ENCODE measurements around the gene NPR2.
A peak's percentile ranks its signal among the peaks of the same experiment; 100 is the strongest.

The NPR2 gene

DNA sequence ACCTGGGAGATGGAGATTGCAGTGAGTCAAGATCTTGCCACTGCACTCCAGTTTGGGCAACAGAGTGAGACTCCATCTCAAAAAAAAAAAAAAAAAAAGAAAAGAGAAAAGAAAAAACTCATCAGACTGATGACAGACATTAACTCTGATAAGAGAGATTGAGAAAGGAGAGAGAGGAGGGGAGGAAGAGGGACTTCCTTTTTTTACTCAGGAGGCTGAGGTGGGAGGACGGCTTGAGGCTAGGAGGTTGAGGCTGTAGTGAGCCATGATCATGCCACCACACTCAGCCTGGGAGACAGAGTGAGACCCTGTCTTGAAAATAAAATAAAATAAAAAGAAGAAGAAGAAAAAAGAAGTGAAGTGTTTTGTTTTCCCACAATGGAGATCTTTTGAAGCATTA is 27.6 kb upstream of the NPR2 start:
- no peak for DNase-seq (ENCODE audit: low spot score)

DNA sequence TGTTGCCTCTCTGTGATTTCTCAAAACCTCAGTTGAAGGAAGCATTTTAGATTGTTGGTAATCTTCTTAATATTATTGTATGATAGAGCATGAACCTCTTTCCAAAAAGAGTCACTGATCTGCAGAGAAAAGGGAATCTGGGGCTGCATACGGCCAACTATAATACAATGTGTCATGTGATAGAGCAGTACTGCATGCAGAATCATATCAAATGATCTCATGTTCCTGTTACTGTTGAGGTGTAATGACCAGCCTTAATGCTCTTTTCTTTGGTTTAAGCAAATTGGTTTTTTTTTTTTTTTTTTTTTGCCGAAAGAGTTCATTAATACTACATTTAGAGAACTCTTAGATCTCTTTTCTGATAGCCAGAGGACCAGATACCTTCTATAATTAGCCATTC is 24.4 kb upstream of the NPR2 start:
- DNase-seq (ENCODE audit: low spot score), result no peak

DNA sequence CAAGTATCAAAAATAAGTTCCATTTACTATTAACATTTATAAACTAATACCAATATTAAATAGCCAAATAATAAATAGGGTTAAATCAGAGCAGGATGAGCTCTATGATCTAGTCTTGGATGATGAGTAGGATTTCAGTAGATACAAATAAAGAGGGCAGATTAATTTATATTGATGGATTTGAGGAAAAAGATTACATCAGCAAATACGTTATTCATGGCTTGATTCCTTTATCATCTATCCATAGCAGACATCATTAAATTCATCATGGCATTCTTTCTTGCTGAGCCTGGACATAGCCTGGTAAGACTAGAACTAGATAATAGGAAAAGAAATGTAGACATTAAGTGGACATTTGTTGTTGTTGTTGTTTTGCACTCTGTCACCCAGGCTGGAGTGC is 23.9 kb upstream of the NPR2 start:
- DNase-seq (ENCODE audit: low spot score), result no peak

DNA sequence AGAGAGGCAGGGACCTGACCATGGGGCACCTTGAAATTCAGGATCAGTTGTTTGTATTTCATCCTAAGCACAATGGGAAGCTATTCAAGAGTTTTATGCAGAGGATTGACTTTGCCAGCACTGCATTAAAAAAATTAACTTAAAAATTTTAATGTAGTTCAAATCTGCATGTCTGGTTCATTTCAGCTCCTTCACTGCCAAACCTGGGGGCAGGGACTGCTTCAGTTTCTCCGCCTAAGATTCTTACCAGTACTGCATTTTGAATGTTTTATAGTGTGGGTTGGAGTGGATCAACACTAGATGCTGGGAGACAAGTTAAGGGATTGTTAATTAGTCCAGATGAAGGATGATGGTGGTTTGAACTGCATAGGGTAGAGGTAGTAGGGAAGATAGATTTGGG is 21.6 kb upstream of the NPR2 start:
- no peak for DNase-seq (ENCODE audit: low spot score)

DNA sequence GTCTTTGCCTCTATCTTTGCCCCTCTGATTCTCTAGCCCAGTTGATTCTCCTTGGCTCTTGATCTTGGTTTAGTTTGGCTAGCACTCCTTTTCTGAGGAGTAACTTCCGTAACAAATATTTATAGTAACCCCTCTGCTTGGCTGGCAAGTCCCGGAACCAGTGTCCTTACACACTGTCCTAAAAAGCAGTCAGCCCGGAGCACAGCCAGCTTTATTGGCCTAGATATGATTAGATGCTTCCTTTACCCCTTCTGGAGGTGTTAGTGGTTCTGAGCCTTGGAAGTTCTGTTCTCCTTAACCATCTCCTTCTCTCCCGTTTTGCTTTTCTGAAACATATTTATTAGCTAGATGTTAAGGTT is 20.3 kb upstream of the NPR2 start:
- no peak for DNase-seq (ENCODE audit: low spot score)

DNA sequence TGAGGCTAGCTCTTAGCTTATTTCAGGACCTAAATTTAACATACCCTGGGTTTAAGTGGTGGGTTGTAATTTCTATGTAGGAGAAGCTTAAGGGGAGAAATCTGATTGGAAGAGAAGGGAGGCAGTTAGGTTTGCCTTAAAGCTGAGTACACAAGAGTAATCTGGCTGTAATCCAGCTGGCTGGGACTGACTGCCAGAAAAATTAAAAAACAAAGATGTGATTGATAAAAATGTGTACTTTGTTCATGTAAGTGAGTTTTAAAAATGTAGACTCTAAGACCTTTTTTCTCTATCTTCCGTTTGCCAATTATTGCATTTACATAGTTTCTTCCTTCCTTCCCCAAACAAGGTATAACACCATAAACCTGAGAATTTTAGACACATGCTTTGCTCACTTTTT is 19.9 kb upstream of the NPR2 start:
- DNase-seq (ENCODE audit: low spot score), result peak; percentile 26

DNA sequence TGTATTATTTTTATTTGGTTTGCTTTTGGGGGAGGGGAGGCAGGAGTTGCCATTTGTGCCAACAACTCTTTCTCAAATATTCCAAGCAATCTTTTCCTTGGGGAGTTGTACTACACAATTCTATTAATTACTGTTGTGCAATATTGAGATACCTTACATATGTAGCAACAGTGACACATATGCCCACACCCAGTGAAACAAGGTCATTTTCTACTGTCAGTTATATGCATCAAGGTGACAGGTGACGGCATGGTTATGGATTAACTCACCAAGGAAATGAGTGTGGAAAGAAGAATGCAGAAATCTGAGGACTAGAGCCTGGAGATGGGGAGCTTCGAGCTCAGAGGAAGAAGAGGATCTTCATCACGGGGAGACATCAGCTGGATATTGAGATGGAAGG is 19.4 kb upstream of the NPR2 start:
- DNase-seq (ENCODE audit: low spot score), result no peak

DNA sequence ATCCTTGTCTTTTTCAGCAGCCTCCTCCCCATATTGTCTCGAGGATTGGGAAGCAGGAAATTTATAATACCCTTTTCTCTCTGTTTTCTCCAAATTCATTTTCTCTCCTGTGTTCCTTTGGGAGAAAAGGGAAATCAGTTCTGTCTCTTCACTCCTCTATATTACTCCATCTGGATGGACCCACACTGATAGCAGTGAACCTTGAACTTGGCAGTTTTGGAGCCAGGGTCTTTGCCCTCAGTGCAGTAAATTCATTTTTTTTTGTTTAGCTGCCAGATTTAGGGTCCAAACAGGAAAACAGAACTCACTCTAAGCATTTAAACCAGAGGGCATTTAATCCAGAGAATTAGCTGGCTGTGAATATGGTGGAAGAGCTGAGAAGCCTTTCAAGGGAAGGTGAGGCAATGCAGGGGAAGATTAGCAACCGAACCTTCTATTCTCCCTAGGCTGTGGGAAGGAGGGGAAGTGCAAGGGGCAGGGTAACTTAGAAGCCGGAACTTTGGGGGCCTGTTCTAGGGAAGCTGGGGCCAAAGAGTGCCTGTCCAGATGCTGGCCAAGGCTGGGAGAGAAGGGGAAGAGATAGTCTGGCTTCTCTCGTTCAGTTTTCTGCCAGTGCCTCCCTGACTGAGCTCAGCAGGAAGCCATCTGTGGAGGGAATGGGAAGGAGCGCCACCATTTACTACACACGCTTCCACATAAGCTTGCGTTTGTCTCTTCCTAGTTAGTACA is 16.3 kb upstream of the NPR2 start:
- no peak for DNase-seq (ENCODE audit: low spot score)

DNA sequence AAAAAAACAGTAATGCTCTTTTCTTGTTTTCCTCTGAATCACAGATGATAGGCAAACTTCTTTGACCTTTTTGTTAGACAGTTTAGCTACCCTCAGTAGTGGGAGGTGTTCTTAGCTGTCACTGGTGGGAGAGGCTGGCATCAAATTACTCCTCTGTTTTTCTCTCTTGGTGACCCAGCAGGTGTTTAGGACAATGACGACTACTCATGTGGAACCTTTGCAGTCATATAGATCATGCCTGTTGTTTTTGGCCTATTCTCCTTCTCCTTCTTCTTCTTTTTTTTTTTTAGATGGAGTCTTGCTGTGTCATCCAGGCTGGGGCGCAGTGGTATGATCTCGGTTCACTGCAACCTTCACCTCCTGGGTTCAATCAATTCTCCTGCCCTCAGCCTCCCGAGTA is 15.4 kb upstream of the NPR2 start:
- DNase-seq (ENCODE audit: low spot score), result no peak

DNA sequence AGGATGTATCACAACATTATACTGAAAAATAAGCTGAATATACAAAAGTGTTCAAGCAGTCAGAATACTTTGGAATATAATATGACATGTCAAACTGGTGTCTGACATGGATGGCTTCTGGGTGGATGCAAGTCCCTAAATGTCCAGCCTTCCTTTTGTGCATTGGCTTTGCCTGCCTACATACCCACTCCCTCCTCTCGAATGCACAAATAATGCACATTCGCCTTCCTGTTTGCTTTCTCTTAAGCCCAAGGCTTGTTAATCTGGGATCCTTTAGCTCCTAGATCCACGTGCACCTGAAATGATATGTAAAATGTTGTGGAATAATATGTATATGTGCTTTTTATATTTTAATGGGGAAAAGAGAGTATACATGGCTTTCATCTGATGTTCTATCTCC is 12.9 kb upstream of the NPR2 start:
- no peak for DNase-seq (ENCODE audit: low spot score)

DNA sequence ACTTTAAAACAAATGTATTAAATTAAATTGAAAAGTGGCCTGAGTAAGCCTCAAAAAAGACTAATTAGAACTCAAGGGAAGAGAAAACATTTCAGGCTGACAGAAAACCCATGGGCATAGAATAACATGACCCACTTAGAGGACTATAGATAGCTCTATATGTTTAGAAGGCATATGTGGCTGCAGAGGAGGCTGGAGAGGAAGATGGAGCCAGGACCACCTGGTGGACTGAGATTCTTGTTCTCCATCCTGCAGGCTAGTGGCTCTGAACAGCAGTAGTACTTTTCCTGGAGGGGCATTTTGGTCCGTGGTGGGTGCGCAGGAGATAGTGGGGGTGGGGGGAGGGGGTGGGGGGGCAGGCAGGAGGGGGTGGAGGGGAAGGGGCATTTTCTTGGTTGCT is 10.3 kb upstream of the NPR2 start:
- no peak for DNase-seq (ENCODE audit: low spot score)

DNA sequence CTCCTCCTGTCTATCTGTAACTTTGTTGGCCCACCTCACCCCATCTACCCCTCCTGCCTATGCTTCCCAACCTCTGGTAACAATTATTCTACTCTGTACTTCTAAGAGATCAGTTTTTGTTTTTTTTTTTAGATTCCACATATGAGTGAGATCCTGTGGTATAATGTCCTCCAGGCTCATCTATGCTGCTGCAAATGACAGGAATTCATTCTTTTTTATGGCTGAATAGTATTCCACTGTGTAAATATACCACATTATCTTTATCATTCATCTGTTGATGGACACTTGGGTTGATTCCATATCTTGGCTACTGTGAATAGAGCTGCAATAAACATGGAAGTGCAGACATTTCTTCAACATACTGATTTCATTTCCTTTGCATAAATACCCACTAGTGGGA is 8.0 kb upstream of the NPR2 start:
- DNase-seq (ENCODE audit: low spot score), result no peak

DNA sequence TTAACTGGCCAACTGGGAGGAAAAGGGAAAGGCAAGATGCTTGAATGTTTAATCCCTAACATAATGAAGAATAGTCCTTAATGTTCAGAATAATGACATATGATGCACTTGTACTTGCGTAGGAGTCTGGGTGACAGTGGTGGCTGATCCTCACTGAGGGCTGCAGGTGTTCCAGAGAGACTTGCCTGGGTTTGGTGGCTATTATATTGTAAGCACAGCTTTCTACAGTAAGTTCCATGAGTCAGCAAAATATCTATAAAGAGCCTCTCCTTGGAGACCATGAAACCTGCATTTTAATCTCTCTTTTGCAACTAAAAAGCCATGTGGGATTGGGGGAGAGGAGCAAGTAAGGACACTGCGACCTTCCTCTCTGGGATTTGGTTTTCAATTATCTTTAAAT is 1.9 kb upstream of the NPR2 start:
- DNase-seq (ENCODE audit: low spot score), result no peak

DNA sequence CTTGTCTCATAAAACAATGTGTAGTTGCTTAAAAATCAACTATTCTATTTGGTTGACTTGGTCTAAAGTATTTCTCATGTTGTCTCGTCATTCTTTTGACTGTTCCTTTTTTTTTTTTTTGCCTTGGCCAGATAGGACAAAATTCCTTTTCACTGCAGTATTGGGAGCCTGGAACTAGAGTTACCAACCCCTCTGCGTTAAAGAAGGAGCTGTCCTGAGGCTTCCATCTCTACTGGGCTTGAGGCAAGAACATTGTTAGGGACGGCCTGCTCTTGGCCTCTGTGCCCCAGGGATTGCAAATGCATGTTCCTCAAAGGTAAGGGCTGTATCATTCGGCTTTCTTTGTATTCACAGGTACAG is 1.4 kb upstream of the NPR2 start:
- no peak for DNase-seq (ENCODE audit: low spot score)

DNA sequence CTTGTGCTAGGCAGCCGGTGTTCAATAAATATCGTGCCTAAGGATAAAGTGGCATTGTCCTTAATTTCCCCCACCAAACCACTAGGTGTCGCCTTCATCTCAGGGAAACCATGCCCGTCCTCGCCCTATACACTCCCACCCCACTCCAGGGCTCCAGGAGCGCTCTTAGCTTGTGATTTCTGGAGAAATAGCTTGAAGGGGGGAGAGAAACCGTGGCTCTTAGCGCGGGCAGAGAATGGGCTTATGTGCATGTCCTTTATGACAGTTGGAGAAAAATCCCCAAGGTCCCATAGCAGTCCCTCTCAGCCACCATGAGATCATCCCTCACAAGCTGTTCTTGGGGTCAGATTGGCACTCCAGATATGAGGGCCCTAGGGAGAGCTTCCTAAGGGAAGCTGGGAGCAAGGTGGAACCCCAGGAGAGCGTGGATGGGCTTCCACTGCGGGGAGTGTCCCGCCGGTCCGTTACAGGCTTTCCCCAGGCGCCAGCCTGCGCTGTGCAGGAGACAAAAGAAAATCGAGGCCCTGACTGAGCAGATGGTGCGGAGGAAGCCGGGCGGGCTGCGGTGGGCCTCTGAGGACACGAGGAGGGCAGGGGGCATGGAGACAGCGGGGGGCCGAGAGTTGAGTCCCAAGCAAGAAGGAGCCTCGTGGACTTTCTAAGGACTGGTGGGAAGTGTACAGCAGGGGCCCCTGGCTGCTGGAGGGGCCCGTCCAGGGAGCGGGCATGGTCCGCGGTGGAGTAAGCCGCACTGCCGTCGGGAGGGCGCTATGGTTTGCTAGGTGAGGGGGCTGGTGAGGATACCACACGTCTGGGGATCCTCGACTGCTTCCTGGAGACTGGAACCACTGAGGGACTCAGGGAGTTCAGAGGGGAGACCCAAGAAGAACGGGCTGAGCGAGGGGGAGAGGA is 750 bp upstream of the NPR2 start:
- DNase-seq (ENCODE audit: low spot score), result peak; percentile 80

DNA sequence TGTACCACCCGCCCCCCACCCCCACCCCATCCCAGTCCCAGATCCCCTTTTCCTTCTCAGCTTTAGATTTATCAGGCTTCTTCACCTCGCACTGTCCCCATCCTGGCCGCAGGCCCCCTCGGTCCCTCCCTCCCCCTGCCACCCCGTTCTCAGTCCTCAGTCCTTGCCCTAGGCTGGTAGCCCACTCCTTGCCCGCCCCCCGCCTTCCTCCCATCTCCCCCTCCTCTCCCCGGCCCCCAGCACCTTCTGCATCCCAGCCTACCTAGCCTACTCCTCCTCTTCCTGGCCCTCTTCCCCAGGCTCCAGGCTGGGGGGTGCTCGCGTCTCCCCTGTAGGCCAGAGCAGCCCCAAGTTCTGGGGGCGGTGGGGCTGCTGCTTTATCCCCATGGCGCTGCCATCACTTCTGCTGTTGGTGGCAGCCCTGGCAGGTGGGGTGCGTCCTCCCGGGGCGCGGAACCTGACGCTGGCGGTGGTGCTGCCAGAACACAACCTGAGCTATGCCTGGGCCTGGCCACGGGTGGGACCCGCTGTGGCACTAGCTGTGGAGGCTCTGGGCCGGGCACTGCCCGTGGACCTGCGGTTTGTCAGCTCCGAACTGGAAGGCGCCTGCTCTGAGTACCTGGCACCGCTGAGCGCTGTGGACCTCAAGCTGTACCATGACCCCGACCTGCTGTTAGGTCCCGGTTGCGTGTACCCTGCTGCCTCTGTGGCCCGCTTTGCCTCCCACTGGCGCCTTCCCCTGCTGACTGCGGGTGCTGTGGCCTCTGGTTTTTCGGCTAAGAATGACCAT is 828 bp downstream of the NPR2 start:
- DNase-seq (ENCODE audit: low spot score), result no peak

DNA sequence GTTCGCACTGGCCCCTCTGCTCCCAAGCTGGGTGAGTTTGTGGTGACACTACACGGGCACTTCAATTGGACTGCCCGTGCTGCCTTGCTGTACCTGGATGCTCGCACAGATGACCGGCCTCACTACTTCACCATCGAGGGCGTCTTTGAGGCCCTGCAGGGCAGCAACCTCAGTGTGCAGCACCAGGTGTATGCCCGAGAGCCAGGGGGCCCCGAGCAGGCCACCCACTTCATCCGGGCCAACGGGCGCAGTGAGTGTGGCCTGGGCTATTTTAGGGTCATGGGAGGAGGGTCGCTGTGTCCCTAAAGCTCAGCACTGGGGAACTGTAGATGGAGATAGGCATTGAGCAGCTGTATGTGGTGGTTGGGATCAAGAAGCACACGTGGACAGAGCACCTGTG is 1.4 kb downstream of the NPR2 start:
- DNase-seq (ENCODE audit: low spot score), result no peak

DNA sequence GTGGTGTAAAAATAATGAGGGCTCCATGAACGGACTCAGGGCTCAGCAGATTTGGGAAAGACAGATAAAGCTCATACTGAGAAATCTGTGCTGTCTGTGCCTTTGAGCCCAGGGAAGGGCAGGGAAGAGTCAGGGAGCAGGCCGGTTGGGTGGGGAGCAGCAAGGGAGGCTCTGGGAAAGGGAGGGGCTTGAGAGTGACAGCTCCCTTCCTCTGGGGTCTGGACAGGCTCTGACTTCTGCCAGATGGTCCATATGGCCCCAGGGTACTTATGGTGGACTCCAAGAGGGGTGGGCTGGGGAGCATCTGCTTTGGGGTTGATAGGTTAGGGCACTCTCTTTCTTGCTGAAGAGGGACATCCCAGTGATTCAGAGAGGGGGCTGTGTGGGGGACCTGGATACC is 2.1 kb downstream of the NPR2 start:
- DNase-seq (ENCODE audit: low spot score), result no peak

DNA sequence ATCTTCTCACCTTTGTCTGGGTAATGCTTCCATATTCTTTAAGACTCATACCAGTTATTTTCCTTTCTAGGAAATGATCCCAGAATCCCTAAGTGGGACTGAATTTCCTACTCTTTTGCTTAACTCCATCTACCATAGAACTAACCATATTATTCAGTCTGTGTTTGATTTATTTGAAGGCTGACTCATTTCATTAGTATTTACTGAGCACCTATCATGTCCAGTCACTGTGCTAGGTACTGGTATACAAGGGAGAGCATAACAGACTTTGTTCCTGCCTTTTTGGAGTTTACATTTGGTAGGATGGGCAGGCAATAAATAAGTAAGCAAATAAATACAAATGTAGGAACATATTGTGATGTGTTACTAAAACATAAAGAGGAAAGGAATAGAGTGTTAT is 4.3 kb downstream of the NPR2 start:
- no peak for DNase-seq (ENCODE audit: low spot score)

DNA sequence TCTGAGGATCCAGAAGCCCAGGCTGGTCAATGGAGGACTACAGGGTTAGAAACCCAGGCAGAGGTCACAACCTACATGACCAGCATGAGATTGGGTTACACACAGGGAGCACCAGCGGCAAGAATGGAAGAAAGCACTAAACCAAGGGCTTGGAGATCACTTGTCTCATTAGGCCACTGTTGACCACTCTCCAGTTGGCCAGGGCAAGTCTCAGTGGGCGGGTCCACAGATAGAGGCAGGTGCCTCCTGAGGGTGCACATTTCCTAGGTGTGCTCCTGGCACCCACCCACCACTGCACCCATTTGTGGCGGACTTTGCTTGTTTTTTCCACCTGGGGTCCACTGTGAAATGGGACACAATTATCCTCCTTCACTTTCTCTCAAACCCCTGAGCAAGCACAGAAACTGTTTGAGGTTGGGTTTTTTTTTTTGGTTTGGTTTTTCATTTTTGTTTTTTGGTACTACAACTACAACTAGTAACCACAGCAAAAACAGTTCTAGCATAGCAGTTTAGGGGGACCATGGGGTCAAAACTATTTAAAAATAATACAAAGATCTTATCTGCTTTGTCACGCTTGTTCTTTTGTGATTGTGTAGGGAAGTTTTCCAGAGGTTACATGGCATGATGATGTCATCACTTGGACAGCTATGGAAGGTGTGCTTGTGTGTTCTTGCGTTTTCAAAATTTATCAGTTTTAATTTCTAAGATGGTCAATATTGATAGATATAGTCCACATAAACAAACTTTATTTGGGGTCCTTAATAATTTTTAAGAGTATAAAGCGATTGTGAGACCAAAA is 6.1 kb downstream of the NPR2 start:
- no peak for DNase-seq (ENCODE audit: low spot score)

DNA sequence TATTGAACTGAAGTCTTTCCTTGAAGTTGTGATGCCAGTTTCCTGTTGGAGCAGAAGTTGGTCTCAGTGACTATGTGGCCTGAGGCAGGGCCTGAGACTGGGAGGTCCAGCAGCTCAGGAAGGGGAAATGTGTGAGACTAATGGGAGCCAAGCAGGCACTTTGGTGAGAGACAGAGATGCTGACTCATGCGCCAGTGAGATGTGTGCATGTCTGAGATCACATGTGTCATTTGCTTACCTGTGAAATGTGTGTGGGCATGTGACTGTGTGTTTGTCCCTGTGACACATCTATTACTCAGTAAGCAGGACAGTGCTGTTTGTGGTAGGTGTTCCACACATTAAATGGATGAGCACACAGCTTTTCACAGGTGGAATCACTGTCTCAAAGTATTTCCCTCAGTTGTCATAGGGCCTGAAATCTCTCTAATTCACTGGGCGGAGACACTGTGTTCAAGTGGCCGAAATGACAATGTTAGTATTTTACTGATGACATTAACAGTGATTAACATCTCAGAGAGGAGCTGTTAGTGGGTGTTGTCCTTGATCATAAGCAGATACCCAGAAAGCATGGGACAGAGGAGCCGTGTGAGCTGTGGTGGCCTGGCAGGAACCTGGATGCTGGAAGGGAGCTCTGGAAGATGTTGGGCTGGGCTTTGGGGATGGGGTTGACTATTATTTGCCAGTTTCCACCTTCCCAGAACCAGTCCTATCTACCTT is 7.4 kb downstream of the NPR2 start:
- DNase-seq (ENCODE audit: low spot score), result peak; percentile 63

DNA sequence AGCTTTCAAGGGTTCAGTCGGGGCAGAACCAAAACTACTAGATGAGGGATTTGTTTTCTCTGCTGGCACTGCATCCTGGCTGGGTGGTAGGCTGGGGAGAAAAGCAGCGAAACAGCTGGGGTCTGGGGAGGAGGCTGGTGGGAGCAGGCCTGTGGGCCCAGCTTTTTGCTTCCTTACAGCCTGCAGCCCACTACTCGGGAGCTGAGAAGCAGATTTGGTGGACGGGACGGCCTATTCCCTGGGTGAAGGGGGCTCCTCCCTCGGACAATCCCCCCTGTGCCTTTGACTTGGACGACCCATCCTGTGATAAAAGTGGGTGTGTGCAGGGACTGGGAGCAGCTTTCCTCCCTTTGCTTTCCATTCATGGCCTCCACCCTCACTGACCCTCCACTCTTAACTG is 9.1 kb downstream of the NPR2 start:
- no peak for DNase-seq (ENCODE audit: low spot score)

Data from hematopoietic multipotent progenitor cell treated with erythropoietin and hydrocortisone succinate and interleukin-3 and kit ligand, for 15 days (in vitro differentiated cells).